ENCODE results near the gene MGA. TPM values are rescaled to one million over a fixed set of nuclear protein-coding genes. Genes with fewer than 3 reads are reported as not detected.

The MGA gene
- polyA plus RNA-seq, 2 of the 4 experiments (the other 2 are of a cell fraction), result 4.5 to 13.8 TPM

GRCh38 chr15:41689834-41690233 is 29.6 kb downstream of the MGA start:
- Histone ChIP-seq H3K9me3 (no peaks in the 10 kb centered on the region), H3K4me3 (no peak overlapping the region), H3K4me2 (no peak overlapping the region), H3K27ac (no peak overlapping the region), H3K4me1 (peaks cover 14% of the 10 kb centered on the region; the same call in 2 of the 3 replicates)
- FAIRE-seq (no peak), DNase-seq (ENCODE audit: low read depth in 1 of 2, low spot score in 1 of 2) (no peak), ATAC-seq (no peak)
- POLR2A ChIA-PET, result no interaction called here
- 97% methylated on average over 1 of the region's 1 CpG for WGBS (ENCODE audit: missing lambda C conversion rate)
- TF ChIP-seq CEBPB (IDR thresholded peaks at IDR 0.05) (peak; percentile 77 to 91; a peak in 3 of 4 replicates), HOXB5 (CRISPR knock-in tag; IDR thresholded peaks at IDR 0.05) (no peak)
- CTCF ChIA-PET, result no interaction called here

GRCh38 chr15:41690636-41691035 is 30.4 kb downstream of the MGA start:
- Histone ChIP-seq H3K4me1 (peaks cover 14% of the 10 kb centered on the region; the same call in 2 of the 3 replicates), H3K27ac (no peak overlapping the region), H3K4me3 (no peak overlapping the region), H3K4me2 (no peak overlapping the region), H3K9me3 (no peaks in the 10 kb centered on the region)
- DNase-seq (ENCODE audit: low read depth in 1 of 2, low spot score in 1 of 2), result no peak
- no peak for FAIRE-seq
- whole genome bisulfite sequencing (ENCODE audit: missing lambda C conversion rate), result 67% methylated on average over 1 of the region's 1 CpG
- ChIA-PET POLR2A (no interaction called here), CTCF (no interaction called here)
- ATAC-seq, result no peak
- no peak for TF ChIP-seq KDM5A (IDR thresholded peaks at IDR 0.05)
- TF ChIP-seq ZSCAN20 (CRISPR knock-in tag; IDR thresholded peaks at IDR 0.05), result no peak
- TF ChIP-seq PBX3 (IDR thresholded peaks at IDR 0.05), result no peak
- no peak for TF ChIP-seq BCL3 (IDR thresholded peaks at IDR 0.05)
- TF ChIP-seq E2F6 (IDR thresholded peaks at IDR 0.05; ENCODE audit: borderline replicate concordance, low read depth), result no peak
- no peak for TF ChIP-seq GATA3 (IDR thresholded peaks at IDR 0.05; ENCODE audit: borderline replicate concordance)
- no peak for TF ChIP-seq CBX8 (IDR thresholded peaks at IDR 0.05)

- CTCF ChIA-PET, result no interaction called here
- POLR2A ChIA-PET, result no interaction called here
- no peaks in the 10 kb centered on the region for H3K9me3 ChIP-seq
- TF ChIP-seq ZFP36 (IDR thresholded peaks at IDR 0.05; ENCODE audit: borderline replicate concordance, partially characterized antibody) (no peak), CHD4 (IDR thresholded peaks at IDR 0.05; ENCODE audit: borderline replicate concordance) (no peak), SREBF2 (IDR thresholded peaks at IDR 0.05) (no peak), CHD2 (IDR thresholded peaks at IDR 0.05; ENCODE audit: low read length, partially characterized antibody) (no peak), JUN (IDR thresholded peaks at IDR 0.05) (no peak), ATOH8 (CRISPR knock-in tag; IDR thresholded peaks at IDR 0.05; ENCODE audit: low read depth) (no peak), BHLHE40 (IDR thresholded peaks at IDR 0.05; ENCODE audit: low read depth, low read length) (no peak)
- no peak overlapping the region for H3K27ac ChIP-seq
- H3K4me2 ChIP-seq, result peak overlapping the region; percentile 13; the same call in 2 of the 3 replicates
- FAIRE-seq (no peak), DNase-seq (ENCODE audit: low read depth in 1 of 2, low spot score in 1 of 2) (no peak), ATAC-seq (no peak)
- WGBS (ENCODE audit: missing lambda C conversion rate), result 86% methylated on average over 2 of the region's 2 CpGs
- H3K4me1 ChIP-seq, result peaks cover 14% of the 10 kb centered on the region; the same call in 2 of the 3 replicates
- H3K4me3 ChIP-seq, result no peak overlapping the region
Measured at GRCh38 chr15:41691471-41691870, 31.3 kb downstream of the MGA start.

GRCh38 chr15:41692049-41692448 is 31.8 kb downstream of the MGA start:
- FAIRE-seq, result no peak
- CTCF ChIA-PET, result interaction anchor here (1.1 kb wide), 1 partner anchor 15 kb away, joined by 3 read pairs; no protein-coding TSS in a partner anchor
- ATAC-seq, result no peak

More at GRCh38 chr15:41692049-41692448, 31.8 kb downstream of the MGA start:
- POLR2A ChIA-PET, result no interaction called here
- peak overlapping the region; percentile 13; the same call in 1 of the 3 replicates for H3K4me2 ChIP-seq
- no peak overlapping the region for H3K4me3 ChIP-seq
- 81% methylated on average over 4 of the region's 4 CpGs for WGBS (ENCODE audit: missing lambda C conversion rate)
- no peaks in the 10 kb centered on the region for H3K9me3 ChIP-seq
- no peak for TF ChIP-seq POLR2AphosphoS2 (conservative IDR thresholded peaks at IDR 0.05; ENCODE audit: low read length)
- no peak overlapping the region for H3K27ac ChIP-seq
- DNase-seq (ENCODE audit: low read depth in 1 of 2, low spot score in 1 of 2), result no peak
- H3K4me1 ChIP-seq, result peaks cover 14% of the 10 kb centered on the region; the same call in 2 of the 3 replicates
